Measurements from ENCODE around the gene IFT43. TPM values are rescaled to one million over a fixed set of nuclear protein-coding genes. Genes with fewer than 3 reads are reported as not detected.

The IFT43 gene
- total RNA-seq, 1 experiment from 2014 or later = 20.3 TPM

GRCh38 chr14:76067536-76067935 lies 82.0 kb downstream of the IFT43 start:
- BruUV-seq (replicated peaks) = no TSS peak
- intact Hi-C loops (cut with micrococcal nuclease; ENCODE audit: unreplicated experiment) = no loop called here
- Histone ChIP-seq H3K9me3 (ENCODE audit: low read depth, low read length, poor library complexity, severe bottlenecking) (no peaks in the 10 kb centered on the region), H3K4me3 (ENCODE audit: low read depth, low read length, poor library complexity, severe bottlenecking) (no peak overlapping the region), H3K27ac (ENCODE audit: low read depth, low read length, poor library complexity, severe bottlenecking) (no peak overlapping the region), H3K4me1 (ENCODE audit: insufficient read depth, low read length, poor library complexity, severe bottlenecking) (no peaks in the 10 kb centered on the region), H3K27me3 (replicated peaks; ENCODE audit: insufficient read depth, low read depth, low read length, poor library complexity) (no peaks in the 10 kb centered on the region), H3K36me3 (ENCODE audit: insufficient read depth, low read length, poor library complexity, severe bottlenecking) (no peaks in the 10 kb centered on the region)
- ChIA-PET CTCF (no interaction called here), POLR2A (ENCODE audit: low non-redundant PET) (no interaction called here)
- TF ChIP-seq, protein P1, sequence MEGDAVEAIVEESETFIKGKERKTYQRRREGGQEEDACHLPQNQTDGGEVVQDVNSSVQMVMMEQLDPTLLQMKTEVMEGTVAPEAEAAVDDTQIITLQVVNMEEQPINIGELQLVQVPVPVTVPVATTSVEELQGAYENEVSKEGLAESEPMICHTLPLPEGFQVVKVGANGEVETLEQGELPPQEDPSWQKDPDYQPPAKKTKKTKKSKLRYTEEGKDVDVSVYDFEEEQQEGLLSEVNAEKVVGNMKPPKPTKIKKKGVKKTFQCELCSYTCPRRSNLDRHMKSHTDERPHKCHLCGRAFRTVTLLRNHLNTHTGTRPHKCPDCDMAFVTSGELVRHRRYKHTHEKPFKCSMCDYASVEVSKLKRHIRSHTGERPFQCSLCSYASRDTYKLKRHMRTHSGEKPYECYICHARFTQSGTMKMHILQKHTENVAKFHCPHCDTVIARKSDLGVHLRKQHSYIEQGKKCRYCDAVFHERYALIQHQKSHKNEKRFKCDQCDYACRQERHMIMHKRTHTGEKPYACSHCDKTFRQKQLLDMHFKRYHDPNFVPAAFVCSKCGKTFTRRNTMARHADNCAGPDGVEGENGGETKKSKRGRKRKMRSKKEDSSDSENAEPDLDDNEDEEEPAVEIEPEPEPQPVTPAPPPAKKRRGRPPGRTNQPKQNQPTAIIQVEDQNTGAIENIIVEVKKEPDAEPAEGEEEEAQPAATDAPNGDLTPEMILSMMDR (conservative IDR thresholded peaks at IDR 0.05; ENCODE audit: low read depth, low read length) = no peak
- no peak for TF ChIP-seq EZH2 (IDR thresholded peaks at IDR 0.05; ENCODE audit: borderline replicate concordance, low read depth, low read length, poor library complexity, severe bottlenecking)
- DNase-seq (ENCODE audit: low spot score) = no peak

DNA sequence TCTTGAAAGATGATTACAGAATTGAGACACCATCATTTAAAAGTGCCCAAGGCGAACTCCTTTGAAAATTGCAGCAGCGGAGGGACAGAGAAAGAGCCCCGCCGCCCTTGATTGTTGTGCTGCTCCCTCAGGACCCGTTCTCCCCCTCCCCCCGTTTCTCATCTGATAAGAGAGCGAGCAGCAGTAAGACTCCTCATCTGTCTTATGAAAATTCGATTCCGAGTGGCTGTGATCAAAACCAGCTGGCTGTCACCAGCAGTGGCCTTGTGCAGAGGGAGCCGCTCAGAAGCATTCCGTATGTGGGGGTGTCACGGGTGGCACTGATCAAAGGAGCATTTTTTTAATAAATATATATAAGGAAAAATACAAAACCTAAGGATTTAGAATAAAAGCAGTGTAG lies 88.2 kb downstream of the IFT43 start:
- CTCF ChIA-PET = no interaction called here
- POLR2A ChIA-PET (ENCODE audit: low non-redundant PET) = no interaction called here
- BruUV-seq (replicated peaks) = no TSS peak

DNA sequence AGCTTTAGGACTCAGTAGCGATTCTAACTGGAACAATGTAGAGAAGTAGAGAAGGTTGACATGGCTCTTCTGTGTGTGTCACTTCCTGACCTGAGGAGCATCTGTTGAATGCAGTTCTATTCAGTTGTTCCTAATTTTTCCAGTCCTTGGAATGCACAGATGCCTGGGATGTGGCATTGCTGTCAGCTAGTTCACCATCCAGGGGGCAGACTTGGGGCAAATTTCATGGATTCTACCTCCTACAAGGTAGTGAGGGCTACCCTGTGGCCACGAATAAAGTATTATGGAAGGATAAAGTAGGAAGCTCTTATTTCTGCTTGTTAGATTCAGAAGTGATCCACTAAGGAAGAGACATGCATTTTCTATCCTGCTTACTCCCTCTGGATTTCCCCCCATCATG lies 91.8 kb downstream of the IFT43 start:
- intact Hi-C loops (cut with micrococcal nuclease; ENCODE audit: unreplicated experiment) = no loop called here
- Histone ChIP-seq H3K27me3 (replicated peaks; ENCODE audit: insufficient read depth, low read depth, low read length, poor library complexity) (no peaks in the 10 kb centered on the region), H3K4me3 (ENCODE audit: low read depth, low read length, poor library complexity, severe bottlenecking) (no peak overlapping the region), H3K36me3 (ENCODE audit: insufficient read depth, low read length, poor library complexity, severe bottlenecking) (no peaks in the 10 kb centered on the region), H3K4me1 (ENCODE audit: insufficient read depth, low read length, poor library complexity, severe bottlenecking) (no peaks in the 10 kb centered on the region), H3K9me3 (ENCODE audit: low read depth, low read length, poor library complexity, severe bottlenecking) (no peaks in the 10 kb centered on the region), H3K27ac (ENCODE audit: low read depth, low read length, poor library complexity, severe bottlenecking) (no peak overlapping the region)
- TF ChIP-seq EZH2 (IDR thresholded peaks at IDR 0.05; ENCODE audit: borderline replicate concordance, low read depth, low read length, poor library complexity, severe bottlenecking) = no peak
- TF ChIP-seq, protein P1 (conservative IDR thresholded peaks at IDR 0.05; ENCODE audit: low read depth, low read length) = no peak
- no peak for DNase-seq (ENCODE audit: low spot score)
- POLR2A ChIA-PET (ENCODE audit: low non-redundant PET) = no interaction called here
- no TSS peak for BruUV-seq (replicated peaks)
- CTCF ChIA-PET = no interaction called here

More for the DNA sequence above, 88.2 kb downstream of the IFT43 start:
- Histone ChIP-seq H3K27me3 (replicated peaks; ENCODE audit: insufficient read depth, low read depth, low read length, poor library complexity) (no peaks in the 10 kb centered on the region), H3K36me3 (ENCODE audit: insufficient read depth, low read length, poor library complexity, severe bottlenecking) (no peaks in the 10 kb centered on the region), H3K4me1 (ENCODE audit: insufficient read depth, low read length, poor library complexity, severe bottlenecking) (no peaks in the 10 kb centered on the region), H3K9me3 (ENCODE audit: low read depth, low read length, poor library complexity, severe bottlenecking) (no peaks in the 10 kb centered on the region), H3K4me3 (ENCODE audit: low read depth, low read length, poor library complexity, severe bottlenecking) (no peak overlapping the region), H3K27ac (ENCODE audit: low read depth, low read length, poor library complexity, severe bottlenecking) (no peak overlapping the region)
- no peak for TF ChIP-seq EZH2 (IDR thresholded peaks at IDR 0.05; ENCODE audit: borderline replicate concordance, low read depth, low read length, poor library complexity, severe bottlenecking)
- intact Hi-C loops (cut with micrococcal nuclease; ENCODE audit: unreplicated experiment) = no loop called here
- DNase-seq (ENCODE audit: low spot score) = no peak

DNA sequence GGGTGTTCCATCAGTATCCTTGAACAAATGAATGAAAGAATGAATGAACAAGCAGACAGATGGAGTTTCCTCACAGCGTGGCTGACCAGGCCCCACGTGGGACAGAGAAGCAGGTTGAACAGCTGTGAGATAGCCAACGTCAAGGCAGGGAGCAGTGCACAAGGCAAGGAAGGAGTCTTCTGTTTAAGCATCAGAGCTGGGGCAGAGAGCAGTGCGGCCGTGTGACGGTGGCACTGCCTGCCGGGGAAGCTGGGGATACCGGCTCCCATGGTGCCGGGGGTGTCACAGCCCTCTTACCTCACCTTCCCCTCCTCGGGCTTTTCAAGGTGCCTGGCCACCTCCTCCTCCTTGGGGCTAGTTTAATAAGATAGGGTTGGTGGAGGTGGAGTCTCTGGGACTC lies 92.9 kb downstream of the IFT43 start:
- DNase-seq (ENCODE audit: low spot score) = no peak
- ChIA-PET CTCF (no interaction called here), POLR2A (ENCODE audit: low non-redundant PET) (no interaction called here)
- no peaks in the 10 kb centered on the region for H3K4me1 ChIP-seq (ENCODE audit: insufficient read depth, low read length, poor library complexity, severe bottlenecking)
- H3K9me3 ChIP-seq (ENCODE audit: low read depth, low read length, poor library complexity, severe bottlenecking) = no peaks in the 10 kb centered on the region
- intact Hi-C loops (cut with micrococcal nuclease; ENCODE audit: unreplicated experiment) = no loop called here
- H3K27ac ChIP-seq (ENCODE audit: low read depth, low read length, poor library complexity, severe bottlenecking) = no peak overlapping the region
- no TSS peak for BruUV-seq (replicated peaks)
- H3K36me3 ChIP-seq (ENCODE audit: insufficient read depth, low read length, poor library complexity, severe bottlenecking) = no peaks in the 10 kb centered on the region
- H3K27me3 ChIP-seq (replicated peaks; ENCODE audit: insufficient read depth, low read depth, low read length, poor library complexity) = no peaks in the 10 kb centered on the region
- TF ChIP-seq, protein P1 (conservative IDR thresholded peaks at IDR 0.05; ENCODE audit: low read depth, low read length) = no peak
- no peak for TF ChIP-seq EZH2 (IDR thresholded peaks at IDR 0.05; ENCODE audit: borderline replicate concordance, low read depth, low read length, poor library complexity, severe bottlenecking)
- H3K4me3 ChIP-seq (ENCODE audit: low read depth, low read length, poor library complexity, severe bottlenecking) = no peak overlapping the region
